GM18520 (cell line): ENCODE data around the gene STX16.
"Not testable (repeated sequence)": the region's sequence is repeated elsewhere in the genome, so short reads cannot be mapped to it uniquely, and the experiment has no call there.

Experiments
- ATAC-seq: cut with Tn5 transposase; IDR thresholded peaks from one replicate; pipeline ENCODE4 v1.9.1; 2021; ENCODE audit not compliant: unreplicated experiment

Gene STX16

GRCh38 chr20:58719971-58720371 is 68.9 kb downstream of the STX16 start:
- ATAC-seq = no peak

- no peak for ATAC-seq
Observed at GRCh38 chr20:58720890-58721289, 69.8 kb downstream of the STX16 start.

GRCh38 chr20:58721951-58722778 is 71.1 kb downstream of the STX16 start:
- ATAC-seq = no peak

GRCh38 chr20:58722877-58723627 is 72.0 kb downstream of the STX16 start:
- no peak for ATAC-seq

- no peak for ATAC-seq
Observed at GRCh38 chr20:58723628-58723984, 72.5 kb downstream of the STX16 start.

- ATAC-seq = not testable (repeated sequence)
Observed at GRCh38 chr20:58726156-58726555, 75.1 kb downstream of the STX16 start.
